Measurements from ENCODE around the gene PDAP1. TPM values are rescaled to one million over a fixed set of nuclear protein-coding genes. Genes with fewer than 3 reads are reported as not detected.

Gene PDAP1
- total and polyA plus RNA-seq, 2 of the 13 experiments (the other 11 are each of a cell fraction or from before 2014, with no cell fraction given), result 13.0 to 100 TPM

GRCh38 chr7:99372275-99373090 is 35.9 kb downstream of the PDAP1 start (continued):
- TF ChIP-seq RARA (CRISPR knock-in tag; IDR thresholded peaks at IDR 0.05) (peak; percentile 90), NR2F1 (CRISPR knock-in tag; IDR thresholded peaks at IDR 0.05) (peak; percentile 71 to 73; a peak in 3 of 4 replicates), TEF (CRISPR knock-in tag; IDR thresholded peaks at IDR 0.05) (no peak), HMG20A (CRISPR knock-in tag; IDR thresholded peaks at IDR 0.05; ENCODE audit: borderline replicate concordance) (peak; percentile 75; the same call in 1 of the 2 replicates), ZNF343 (CRISPR knock-in tag; IDR thresholded peaks at IDR 0.05) (peak; percentile 41; the same call in 1 of the 2 replicates), KDM1A (CRISPR knock-in tag; IDR thresholded peaks at IDR 0.05) (no peak), ZMYM3 (CRISPR knock-in tag; IDR thresholded peaks at IDR 0.05) (peak; percentile 59; the same call in 1 of the 2 replicates), ZNF597 (CRISPR knock-in tag; IDR thresholded peaks at IDR 0.05) (no peak), ZSCAN31 (CRISPR knock-in tag; IDR thresholded peaks at IDR 0.05; ENCODE audit: low read depth) (no peak), ERF (CRISPR knock-in tag; IDR thresholded peaks at IDR 0.05) (peak; percentile 55), SP140L (CRISPR knock-in tag; IDR thresholded peaks at IDR 0.05; ENCODE audit: borderline replicate concordance) (no peak), SKIL (CRISPR knock-in tag; IDR thresholded peaks at IDR 0.05; ENCODE audit: borderline replicate concordance) (peak; percentile 64; the same call in 1 of the 2 replicates), PCBP2 (optimal IDR thresholded peaks at IDR 0.05; ENCODE audit: low read depth, low read length, poor library complexity, severe bottlenecking) (no peak), ATF5 (CRISPR knock-in tag; IDR thresholded peaks at IDR 0.05; ENCODE audit: low read depth) (no peak), TOPORS (CRISPR knock-in tag; IDR thresholded peaks at IDR 0.05) (peak; percentile 62; the same call in 1 of the 2 replicates), ZNF136 (CRISPR knock-in tag; IDR thresholded peaks at IDR 0.05; ENCODE audit: low read depth) (no peak), ZNF333 (CRISPR knock-in tag; IDR thresholded peaks at IDR 0.05; ENCODE audit: borderline replicate concordance) (0 out of 2 replicates have a peak, but pooled peaks have one; percentile 15), CREM (IDR thresholded peaks at IDR 0.05) (peak; percentile 51; the same call in 1 of the 2 replicates), CREM (CRISPR knock-in tag; IDR thresholded peaks at IDR 0.05) (no peak), SALL1 (CRISPR knock-in tag; IDR thresholded peaks at IDR 0.05) (peak; percentile 85), GABPB1 (CRISPR knock-in tag; IDR thresholded peaks at IDR 0.05) (0 out of 2 replicates have a peak, but pooled peaks have one; percentile 4), TCF7 (IDR thresholded peaks at IDR 0.05; ENCODE audit: low read depth) (peak; percentile 41; the same call in 1 of the 2 replicates), HOXA3 (CRISPR knock-in tag; IDR thresholded peaks at IDR 0.05) (peak; percentile 82), MTF1 (CRISPR knock-in tag; IDR thresholded peaks at IDR 0.05) (no peak), GTF3A (CRISPR knock-in tag; conservative IDR thresholded peaks at IDR 0.05) (0 out of 2 replicates have a peak, but pooled peaks have one; percentile 27), FOXJ3 (CRISPR knock-in tag; IDR thresholded peaks at IDR 0.05; ENCODE audit: borderline replicate concordance) (no peak), RXRA (CRISPR knock-in tag; IDR thresholded peaks at IDR 0.05) (peak; percentile 99)
